Fibroblast of lung (primary cell): Measurements from ENCODE around the gene DNAJB12. TPM values are rescaled to one million over a fixed set of nuclear protein-coding genes. Genes with fewer than 3 reads are reported as not detected.
A peak's percentile ranks its signal among the peaks of the same experiment; 100 is the strongest.
"Not testable (repeated sequence)": the region's sequence is repeated elsewhere in the genome, so short reads cannot be mapped to it uniquely, and the experiment has no call there.

ENCODE experiments used
- DNase-seq, 2 donors: peaks; one replicate each; pipeline versions ENCODE4 v3.0.0 to v3.0.0-alpha.2; 2010; ENCODE audit warnings: low read depth in 2 of 2
- H2AFZ ChIP-seq: 2 replicates; pipeline ENCODE4 v1.5.1; 2012; ENCODE audit warnings: low read length, control low read depth, inconsistent platforms
- H3K27ac ChIP-seq: 2 replicates; pipeline ENCODE4 v1.5.1; 2011; ENCODE audit warnings: low read length, control low read depth; ENCODE audit not compliant: insufficient read depth
- H3K27me3 ChIP-seq: 2 replicates; pipeline ENCODE4 v1.5.1; 2011; ENCODE audit warnings: mild to moderate bottlenecking, low read length; ENCODE audit not compliant: control insufficient read depth, insufficient read depth
- H3K36me3 ChIP-seq: 2 replicates; pipeline ENCODE4 v1.5.1; 2011; ENCODE audit warnings: low read length; ENCODE audit not compliant: control insufficient read depth, insufficient read depth
- H3K4me1 ChIP-seq: 2 replicates; pipeline ENCODE4 v1.5.1; 2011; ENCODE audit warnings: low read length; ENCODE audit not compliant: control insufficient read depth, insufficient read depth; ENCODE audit errors: extremely low read depth
- H3K4me2 ChIP-seq: 2 replicates; pipeline ENCODE4 v1.5.1; 2011; ENCODE audit warnings: low read length, control low read depth; ENCODE audit not compliant: insufficient read depth; ENCODE audit errors: extremely low read depth
- H3K4me3 ChIP-seq, 4 experiments: fragments of 200-600 bp in 1 of 4; sonication (generic) in 1 of 4; replicated peaks in 1 of 4; 2 replicates each; pipeline ENCODE4 v1.5.1; 2011 to 2016; ENCODE audit warnings: low read length in 4 of 4, low read depth in 3 of 4, mild to moderate bottlenecking in 3 of 4, control low read depth in 2 of 4, inconsistent platforms in 1 of 4, mixed read lengths in 1 of 4; ENCODE audit not compliant: insufficient read depth in 1 of 4; ENCODE audit errors: control extremely low read depth in 1 of 4
- H3K79me2 ChIP-seq: 2 replicates; pipeline ENCODE4 v1.5.1; 2012; ENCODE audit warnings: mild to moderate bottlenecking, low read length, inconsistent platforms; ENCODE audit not compliant: control insufficient read depth, insufficient read depth
- H3K9ac ChIP-seq: 2 replicates; pipeline ENCODE4 v1.5.1; 2011; ENCODE audit warnings: mild to moderate bottlenecking, low read length, control low read depth; ENCODE audit not compliant: insufficient read depth
- H3K9me3 ChIP-seq: 2 replicates; pipeline ENCODE4 v1.5.1; 2012; ENCODE audit warnings: low read depth, low read length; ENCODE audit not compliant: control insufficient read depth, insufficient read depth
- H4K20me1 ChIP-seq: 2 replicates; pipeline ENCODE4 v1.5.1; 2011; ENCODE audit warnings: low read length; ENCODE audit not compliant: control insufficient read depth, insufficient read depth; ENCODE audit errors: extremely low read depth
- CTCF ChIP-seq, 2 donors: IDR thresholded peaks in 1 of 2; conservative IDR thresholded peaks in 1 of 2; 1 replicate in 1 of 2; 2 replicates in 1 of 2; pipeline ENCODE4 v1.5.1; 2011 to 2012; ENCODE audit warnings: low read length in 2 of 2, control low read depth in 1 of 2, inconsistent platforms in 1 of 2, low read depth in 1 of 2, mild to moderate bottlenecking in 1 of 2
- EZH2 ChIP-seq: IDR thresholded peaks from 2 replicates; pipeline ENCODE4 v1.5.1; 2012; ENCODE audit warnings: low read length, control low read depth, mild to moderate bottlenecking; ENCODE audit errors: missing control alignments
- polyA plus RNA-seq, 2 donors: library from polyadenylated mRNA; depleted of rRNA in 1 of 2; stranded (reverse) in 1 of 2; unstranded in 1 of 2; fragments of >200 nt; gene quantifications; 2 replicates each; pipeline ENCODE4 v1.2.1, GENCODE V29; 2011 to 2012; ENCODE audit warnings: missing spikeins in 1 of 2
- total RNA-seq: library from RNA; depleted of rRNA; stranded (reverse); fragments of >200 nt; gene quantifications from 2 replicates; pipeline ENCODE4 v1.2.1, GENCODE V29; 2014

Gene DNAJB12
- total and polyA plus RNA-seq, 2 donors (not counting 1 experiment from before 2014, with no cell fraction given), result 17.2 to 26.3 TPM

- H3K79me2 ChIP-seq, result no peaks in the 10 kb centered on the region
- no peak overlapping the region for H3K4me2 ChIP-seq
- H3K4me1 ChIP-seq, result peaks cover 27% of the 10 kb centered on the region
- peaks cover 7% of the 10 kb centered on the region for H3K36me3 ChIP-seq
- H3K27ac ChIP-seq, result no peak overlapping the region
- no peaks in the 10 kb centered on the region for H3K9me3 ChIP-seq
- H3K4me3 ChIP-seq, result no peak overlapping the region
- H2AFZ ChIP-seq, result no peak overlapping the region
- TF ChIP-seq EZH2 (no peak), CTCF (conservative IDR thresholded peaks at IDR 0.05 in 1 of 2, IDR thresholded peaks at IDR 0.05 in 1 of 2; ENCODE audit: low read depth in 1 of 2, low read length in 2 of 2) (no peak)
- H3K27me3 ChIP-seq, result no peaks in the 10 kb centered on the region
- H3K9ac ChIP-seq, result no peak overlapping the region
- no peaks in the 10 kb centered on the region for H4K20me1 ChIP-seq
- DNase-seq, result no peak
Measured at GRCh38 chr10:72329290-72330068, 25.2 kb downstream of the DNAJB12 start.

- Histone ChIP-seq H2AFZ (no peak overlapping the region), H3K4me2 (no peak overlapping the region), H4K20me1 (no peaks in the 10 kb centered on the region), H3K9me3 (no peaks in the 10 kb centered on the region), H3K9ac (no peak overlapping the region), H3K27ac (no peak overlapping the region), H3K79me2 (no peaks in the 10 kb centered on the region), H3K4me3 (no peak overlapping the region), H3K27me3 (no peaks in the 10 kb centered on the region), H3K36me3 (peaks cover 6% of the 10 kb centered on the region), H3K4me1 (peaks cover 24% of the 10 kb centered on the region)
- TF ChIP-seq EZH2 (no peak), CTCF (conservative IDR thresholded peaks at IDR 0.05 in 1 of 2, IDR thresholded peaks at IDR 0.05 in 1 of 2; ENCODE audit: low read depth in 1 of 2, low read length in 2 of 2) (no peak)
- DNase-seq, result no peak
Measured at GRCh38 chr10:72328829-72329204, 25.9 kb downstream of the DNAJB12 start.

- DNase-seq, result peak; percentile 46 to 79
- Histone ChIP-seq H3K27ac (no peak overlapping the region), H2AFZ (no peak overlapping the region), H3K4me2 (no peak overlapping the region), H3K4me3 (no peak overlapping the region), H3K9me3 (no peaks in the 10 kb centered on the region), H3K27me3 (no peaks in the 10 kb centered on the region), H3K36me3 (peaks cover 1% of the 10 kb centered on the region), H3K9ac (no peak overlapping the region), H4K20me1 (no peaks in the 10 kb centered on the region), H3K79me2 (no peaks in the 10 kb centered on the region), H3K4me1 (peaks cover 24% of the 10 kb centered on the region)
- TF ChIP-seq EZH2, result no peak
- peak; percentile 69 to 70 for TF ChIP-seq CTCF (conservative IDR thresholded peaks at IDR 0.05 in 1 of 2, IDR thresholded peaks at IDR 0.05 in 1 of 2; ENCODE audit: low read depth in 1 of 2, low read length in 2 of 2)
Measured at GRCh38 chr10:72328045-72328828, 26.5 kb downstream of the DNAJB12 start.

- not testable (repeated sequence) for H3K4me3 ChIP-seq, H4K20me1 ChIP-seq, H3K9ac ChIP-seq, H3K9me3 ChIP-seq, H3K27me3 ChIP-seq, H2AFZ ChIP-seq, H3K79me2 ChIP-seq, DNase-seq, H3K4me2 ChIP-seq, H3K36me3 ChIP-seq, H3K27ac ChIP-seq
- H3K4me1 ChIP-seq, result peaks cover 27% of the 10 kb centered on the region
Measured at GRCh38 chr10:72326665-72327603, 27.8 kb downstream of the DNAJB12 start.
